ENCODE results near the gene PRUNE2. TPM values are rescaled to one million over a fixed set of nuclear protein-coding genes. Genes with fewer than 3 reads are reported as not detected.
A peak's percentile ranks its signal among the peaks of the same experiment; 100 is the strongest.

Gene PRUNE2
- total and polyA plus RNA-seq, 2 of the 8 experiments (the other 6 are each of a cell fraction or from before 2014, with no cell fraction given) = 5.5 to 13.3 TPM

- Histone ChIP-seq H2BK5ac (ENCODE audit: low read depth, low read length) (no peak overlapping the region), H3K14ac (ENCODE audit: insufficient read length) (no peak overlapping the region), H3K23me2 (ENCODE audit: low read depth, low read length) (no peaks in the 10 kb centered on the region), H2BK20ac (ENCODE audit: low read length) (no peak overlapping the region), H3K9me3 (ENCODE audit: insufficient read depth in 2 of 2, low read depth in 1 of 2, low read length in 1 of 2) (no peaks in the 10 kb centered on the region), H2BK120ac (replicated peaks; ENCODE audit: low read depth, low read length) (no peak overlapping the region), H3K4me2 (ENCODE audit: insufficient read depth in 1 of 2, low read depth in 2 of 2, low read length in 2 of 2) (peak overlapping the region; percentile 27 to 46), H2AFZ (ENCODE audit: low read length) (0 out of 2 replicates have a peak overlapping the region, but pooled peaks have one; percentile 82), H4K8ac (ENCODE audit: extremely low read depth, insufficient read depth, low read length) (no peak overlapping the region), H3K4ac (replicated peaks; ENCODE audit: insufficient read length, low read depth, low read length) (no peak overlapping the region), H2AK5ac (ENCODE audit: low read depth, low read length) (no peak overlapping the region), H3K23ac (ENCODE audit: insufficient read length) (no peak overlapping the region), H3K79me1 (ENCODE audit: low read depth, low read length) (no peaks in the 10 kb centered on the region), H3K36me3 (ENCODE audit: control insufficient read depth in 2 of 4, insufficient read depth in 4 of 4, low read length in 3 of 4) (no peaks in the 10 kb centered on the region), H3K4me1 (replicated peaks in 1 of 4; ENCODE audit: control insufficient read depth in 3 of 4, insufficient read depth in 4 of 4, low read length in 3 of 4) (peaks cover 2 to 8% (median 4%) of the 10 kb centered on the region in 4 experiments), H3K79me2 (ENCODE audit: control insufficient read depth in 1 of 2, insufficient read depth in 2 of 2, low read length in 2 of 2) (no peaks in the 10 kb centered on the region), H3K18ac (ENCODE audit: extremely low read depth, low read length) (no peak overlapping the region), H3K27ac (ENCODE audit: low read depth, low read length) (no peak overlapping the region), H3K56ac (replicated peaks; ENCODE audit: insufficient read length, low read depth, low read length) (no peak overlapping the region), H3K27me3 (replicated peaks in 1 of 4; ENCODE audit: control insufficient read depth in 3 of 4, extremely low read depth in 1 of 4, insufficient read depth in 3 of 4, low read length in 3 of 4) (no peaks in the 10 kb centered on the region), H4K20me1 (replicated peaks in 1 of 2; ENCODE audit: control insufficient read depth in 1 of 2, insufficient read depth in 2 of 2, low read length in 2 of 2) (no peaks in the 10 kb centered on the region), H3K4me3 (ENCODE audit: extremely low read depth in 1 of 4, insufficient read depth in 2 of 4, low read depth in 3 of 4, low read length in 4 of 4) (0 out of 8 replicates have a peak overlapping the region, but pooled peaks of 1 of the 4 experiments have one; percentile 3), H2BK15ac (ENCODE audit: low read length) (no peak overlapping the region), H4K5ac (ENCODE audit: insufficient read length, low read depth, low read length) (no peak overlapping the region), H2BK12ac (ENCODE audit: low read depth, low read length) (no peak overlapping the region), H4K91ac (replicated peaks; ENCODE audit: insufficient read length, low read length) (no peak overlapping the region), H3K9ac (replicated peaks in 1 of 4; ENCODE audit: extremely low read depth in 1 of 4, low read depth in 3 of 4, low read length in 3 of 4) (no peak overlapping the region)
- FAIRE-seq (no peak), DNase-seq (ENCODE audit: low read depth in 1 of 2, low spot score in 2 of 2) (no peak)
- ChIA-PET POLR2A (ENCODE audit: partially characterized antibody) (no interaction called here), CTCF (ENCODE audit: partially characterized antibody) (interaction anchor here (0.7 to 1.2 kb wide), 6 partner anchors 16 to 124 kb away, joined by 3 read pairs; no protein-coding TSS in a partner anchor)
- 74% methylated on average over 2 of the region's 2 CpGs; no CpG with 5 or more reads in 1 of the 2 experiments for WGBS, 2 experiments (ENCODE audit: extremely low coverage in 1 of 2, insufficient coverage in 1 of 2, insufficient read length in 1 of 2, insufficient replicate concordance in 2 of 2, low coverage in 1 of 2, low lambda C conversion rate in 2 of 2, missing lambda C conversion rate in 1 of 2)
- TF ChIP-seq POLR2A (IDR thresholded peaks at IDR 0.05; ENCODE audit: control extremely low read depth in 1 of 2, low read depth in 2 of 2, low read length in 2 of 2) (no peak), CBX5 (IDR thresholded peaks at IDR 0.05; ENCODE audit: low read depth, low read length) (no peak), SIX5 (IDR thresholded peaks at IDR 0.05; ENCODE audit: low read depth, low read length) (no peak), TAF1 (IDR thresholded peaks at IDR 0.05; ENCODE audit: low read depth, low read length) (no peak), FOSL1 (IDR thresholded peaks at IDR 0.05; ENCODE audit: insufficient read depth, low read depth, low read length) (no peak), EZH2 (IDR thresholded peaks at IDR 0.05; ENCODE audit: low read depth, low read length, severe bottlenecking) (no peak), GABPA (IDR thresholded peaks at IDR 0.05; ENCODE audit: borderline replicate concordance, insufficient read depth, low read length) (no peak), POU5F1 (IDR thresholded peaks at IDR 0.05; ENCODE audit: low read depth, low read length) (no peak), SP1 (IDR thresholded peaks at IDR 0.05; ENCODE audit: low read depth, low read length) (no peak), BRCA1 (IDR thresholded peaks at IDR 0.05; ENCODE audit: low read depth, low read length) (no peak), TEAD4 (IDR thresholded peaks at IDR 0.05; ENCODE audit: low read depth, low read length) (no peak), CHD1 (IDR thresholded peaks at IDR 0.05; ENCODE audit: low read depth, low read length) (no peak), EP300 (IDR thresholded peaks at IDR 0.05; ENCODE audit: borderline replicate concordance in 1 of 2, low read depth in 2 of 2, low read length in 2 of 2) (no peak), MAX (IDR thresholded peaks at IDR 0.05) (no peak), TBP (IDR thresholded peaks at IDR 0.05; ENCODE audit: low read depth, low read length) (no peak)
These were observed 32.1 kb downstream of the PRUNE2 start for GRCh38 chr9:76873821-76874220.

Measured in H1 (cell line).